K562 (cell line): Measurements from ENCODE around the gene MAGEL2. TPM values are rescaled to one million over a fixed set of nuclear protein-coding genes. Genes with fewer than 3 reads are reported as not detected.

Experiments used
- ATAC-seq: fragments of 200-7000 bp; cut with Tn5 transposase; 3 replicates; pipeline ENCODE4 v1.9.1; 2020; ENCODE audit warnings: moderate library complexity
- BruUV-seq: library from RNA; stranded (reverse); fragments of 400-500 nt; replicated peaks from 2 replicates; lab custom pipeline; 2021; lab: Mats Ljungman, UMichigan
- CTCF ChIA-PET: fragments of 300-600 bp; formaldehyde crosslinking; extraction: SDS; loops from one replicate; lab custom pipeline; 2021; ENCODE audit warnings: low intra/inter-chr PET ratio; lab: Yijun Ruan, JAX
- POLR2A ChIA-PET: fragments of 300-600, 350-650 bp; sonication (Branson Sonifier 250); formaldehyde crosslinking; extraction: SDS; loops from one replicate; lab custom pipeline; 2021; ENCODE audit warnings: antibody characterized with exemption, inconsistent platforms; lab: Yijun Ruan, JAX
- DNase-seq, 4 experiments: peaks; one replicate each; pipeline versions ENCODE4 v3.0.0 to v3.0.0-alpha.2; 2011 to 2018; ENCODE audit warnings: low spot score in 3 of 4, mixed read lengths in 3 of 4; ENCODE audit errors: extremely low read depth in 1 of 4
- FAIRE-seq: peaks from 2 replicates; lab custom pipeline; 2011; peaks lifted over from hg19 to GRCh38; lab: Jason Lieb, UNC
- H2AFZ ChIP-seq: 2 replicates; pipeline ENCODE4 v1.6.0; 2011; ENCODE audit warnings: low read depth, low read length, control low read depth, inconsistent platforms
- H3K27ac ChIP-seq: fragments of 200-600 bp; 3 replicates; pipeline ENCODE4 v1.8.0; 2011; ENCODE audit warnings: low read depth, mild to moderate bottlenecking, control low read depth, inconsistent platforms, low read length, moderate library complexity, mixed read lengths; ENCODE audit errors: extremely low read depth
- H3K27me3 ChIP-seq, 2 experiments: fragments of 300-600 bp in 1 of 2; 2 replicates in 1 of 2; 3 replicates in 1 of 2; pipeline versions ENCODE4 v1.6.0 to v1.8.0; 2011; ENCODE audit warnings: inconsistent platforms in 2 of 2, low read length in 2 of 2, mild to moderate bottlenecking in 1 of 2, mixed read lengths in 1 of 2, moderate library complexity in 1 of 2; ENCODE audit not compliant: control insufficient read depth in 2 of 2, insufficient read depth in 2 of 2
- H3K36me3 ChIP-seq: fragments of 300-600 bp; 3 replicates; pipeline ENCODE4 v1.8.0; 2011; ENCODE audit warnings: mild to moderate bottlenecking, low read length, inconsistent platforms; ENCODE audit not compliant: control insufficient read depth, insufficient read depth
- H3K4me1 ChIP-seq, 2 experiments: fragments of 200-600 bp in 1 of 2; replicated peaks in 1 of 2; 2 replicates in 1 of 2; 3 replicates in 1 of 2; pipeline versions ENCODE4 v1.5.1 to v1.8.0; 2011; ENCODE audit warnings: inconsistent platforms in 2 of 2, low read length in 2 of 2, mild to moderate bottlenecking in 1 of 2, mixed read lengths in 1 of 2, moderate library complexity in 1 of 2; ENCODE audit not compliant: control insufficient read depth in 2 of 2, insufficient read depth in 2 of 2
- H3K4me2 ChIP-seq: 2 replicates; pipeline ENCODE4 v1.6.1; 2011; ENCODE audit warnings: low read length, control low read depth, inconsistent platforms, mixed read lengths; ENCODE audit not compliant: insufficient read depth
- H3K4me3 ChIP-seq: fragments of 200-600 bp; sonication (generic), shearing (Covaris generic); 2 replicates; pipeline ENCODE4 v1.5.1; 2016; ENCODE audit warnings: control low read depth, inconsistent platforms
- H3K79me2 ChIP-seq: fragments of 200-600 bp; 3 replicates; pipeline ENCODE4 v1.8.0; 2011; ENCODE audit warnings: low read length, inconsistent platforms; ENCODE audit not compliant: control insufficient read depth, insufficient read depth
- H3K9ac ChIP-seq, 2 experiments: 2 replicates each; pipeline versions ENCODE4 v1.6.0 to v1.6.1; 2011; ENCODE audit warnings: low read depth in 2 of 2, low read length in 2 of 2, control low read depth in 1 of 2, inconsistent platforms in 1 of 2, mild to moderate bottlenecking in 1 of 2, mixed read lengths in 1 of 2; ENCODE audit not compliant: insufficient read depth in 1 of 2
- H3K9me1 ChIP-seq: one replicate; pipeline ENCODE4 v1.6.0; 2011; ENCODE audit warnings: inconsistent platforms, mild to moderate bottlenecking, low read length, moderate library complexity; ENCODE audit not compliant: control insufficient read depth, insufficient read depth
- H3K9me3 ChIP-seq: replicated peaks from 2 replicates; pipeline ENCODE4 v1.5.1; 2011; ENCODE audit warnings: low read depth, low read length, inconsistent platforms; ENCODE audit not compliant: control insufficient read depth, insufficient read depth
- H4K20me1 ChIP-seq: replicated peaks from 2 replicates; pipeline ENCODE4 v1.6.1; 2011; ENCODE audit warnings: low read length, inconsistent platforms, mixed read lengths; ENCODE audit not compliant: control insufficient read depth, insufficient read depth
- CTCF ChIP-seq, 3 experiments: IDR thresholded peaks in 2 of 3; conservative IDR thresholded peaks in 1 of 3; 2 replicates each; pipeline ENCODE4 v1.5.1; 2011 to 2012; ENCODE audit warnings: low read length in 3 of 3, mild to moderate bottlenecking in 3 of 3, control low read depth in 2 of 3, improper control_type of control experiment in 1 of 3, inconsistent platforms in 1 of 3, low read depth in 1 of 3, mixed read lengths in 1 of 3, moderate library complexity in 1 of 3; ENCODE audit not compliant: insufficient read depth in 2 of 3
- FOXM1 ChIP-seq, 2 experiments: fragments of 450-650 bp in 1 of 2; sonication (generic) in 1 of 2; formaldehyde crosslinking in 1 of 2; IDR thresholded peaks; 2 replicates each; pipeline versions ENCODE4 v1.6.1 to v1.9.0; 2017 to 2022; ENCODE audit warnings: low read depth in 2 of 2, mild to moderate bottlenecking in 2 of 2, missing genetic modification reagents in 1 of 2, moderate library complexity in 1 of 2
- PHB2 ChIP-seq: fragments of 450-650 bp; IDR thresholded peaks from 2 replicates; pipeline ENCODE4 v1.6.1; 2017; ENCODE audit warnings: low read depth
- PYGO2 ChIP-seq: fragments of 450-650 bp; IDR thresholded peaks from 2 replicates; pipeline ENCODE4 v1.6.1; 2016; ENCODE audit warnings: mild to moderate bottlenecking, missing genetic modification characterization, moderate library complexity, missing compliant biosample characterization
- RAD21 ChIP-seq, 2 experiments: fragments of 250-450 bp in 1 of 2; fragments of 450-650 bp in 1 of 2; sonication (Bioruptor Pico) in 1 of 2; formaldehyde crosslinking in 1 of 2; IDR thresholded peaks in 1 of 2; conservative IDR thresholded peaks in 1 of 2; 2 replicates each; pipeline versions ENCODE4 v1.4.0 to v1.8.0; 2020 to 2022; ENCODE audit warnings: mild to moderate bottlenecking in 2 of 2, moderate library complexity in 1 of 2
- SAP30 ChIP-seq: fragments of 200-600 bp; sonication (generic); IDR thresholded peaks from 2 replicates; pipeline ENCODE4 v1.6.1; 2012; ENCODE audit warnings: borderline replicate concordance, low read depth, mild to moderate bottlenecking, moderate library complexity, low read length, control low read depth, inconsistent platforms; ENCODE audit not compliant: insufficient read depth, poor library complexity, severe bottlenecking
- ZNF511 ChIP-seq: sonication (generic); formaldehyde crosslinking; IDR thresholded peaks from 2 replicates; pipeline ENCODE4 v1.8.0; 2022; ENCODE audit warnings: mild to moderate bottlenecking, missing genetic modification reagents
- WGBS: fragments of 100-300 bp; shearing (Covaris generic); methylation state at CpG from one replicate; pipeline ENCODE4 v1.1.6; 2016; ENCODE audit warnings: low coverage, mixed read lengths; ENCODE audit not compliant: insufficient coverage; ENCODE audit errors: missing lambda C conversion rate; 5-methylcytosine and 5-hydroxymethylcytosine counted together
- in situ Hi-C: fragments of 300-500 bp; cut with MboI; formaldehyde crosslinking; loops from 4 replicates; pipeline ENCODE4 v1.15.0; 2018; ENCODE audit warnings: inconsistent platforms, mixed read lengths
- intact Hi-C: fragments of 100-400 bp; cut with micrococcal nuclease; formaldehyde crosslinking; loops from 2 replicates; pipeline ENCODE4 v1.14.2; 2022
- polyA plus RNA-seq, 8 experiments: library from polyadenylated mRNA; depleted of rRNA in 4 of 8; stranded (reverse) in 5 of 8; unstranded in 3 of 8; fragments of >200 nt; fragmentation: Nextera tagmentation in 2 of 8; fragmentation: Illumina TruSeq in 1 of 8; extraction: Ambion mirVana in 2 of 8; extraction: Trizol in 1 of 8; gene quantifications; 2 replicates each; pipeline versions ENCODE4 v1.2.1 to v1.2.3, GENCODE V29; 2011 to 2014; ENCODE audit warnings: inconsistent platforms in 1 of 8, missing spikeins in 1 of 8
- total RNA-seq, 7 experiments: library from RNA; depleted of rRNA in 6 of 7; stranded (reverse); fragments of >200 nt in 6 of 7; fragmentation: Illumina TruSeq in 2 of 7; extraction: Trizol in 2 of 7; gene quantifications; 2 replicates each; pipeline versions ENCODE4 v1.2.1 to v1.2.3, GENCODE V29; 2011 to 2021; ENCODE audit warnings: low replicate concordance in 1 of 7

MAGEL2 gene
- total and polyA plus RNA-seq, 9 of the 15 experiments (the other 6 are each of a cell fraction or from before 2014, with no cell fraction given) = not detected

- TF ChIP-seq SAP30 (no peak), PYGO2 (tag) (no peak), PHB2 (no peak), ZNF511 (no peak)
These were observed 1.3 kb downstream of the MAGEL2 start (continued) for GRCh38 chr15:23646165-23647000.

GRCh38 chr15:23645371-23646164, 2.1 kb downstream of the MAGEL2 start:
- H3K4me2 ChIP-seq = no peak overlapping the region
- H3K9ac ChIP-seq = no peak overlapping the region
- peak; percentile 16 to 56; a peak in 3 of 4 replicates for TF ChIP-seq RAD21 (CRISPR knock-in tag; conservative IDR thresholded peaks at IDR 0.05 in 1 of 2, IDR thresholded peaks at IDR 0.05 in 1 of 2)
- no peak for TF ChIP-seq FOXM1 (IDR thresholded peaks at IDR 0.05; ENCODE audit: low read depth)
- TF ChIP-seq FOXM1 (CRISPR knock-in tag; IDR thresholded peaks at IDR 0.05; ENCODE audit: low read depth) = no peak
- TF ChIP-seq CTCF (IDR thresholded peaks at IDR 0.05 in 2 of 3, conservative IDR thresholded peaks at IDR 0.05 in 1 of 3; ENCODE audit: insufficient read depth in 2 of 3, low read depth in 1 of 3, low read length in 3 of 3) = peak; percentile 44 to 47 (median 46); a peak in 5 of 6 replicates
- in situ Hi-C loops (loop anchor here (10.0 kb wide), 1 partner anchor 219 kb away; no protein-coding TSS in a partner anchor), intact Hi-C loops (loop anchor here (10.0 kb wide), 1 partner anchor 1859 kb away; no protein-coding TSS in a partner anchor)
- H4K20me1 ChIP-seq = no peaks in the 10 kb centered on the region
- H3K4me1 ChIP-seq = peaks cover 0 to 15% of the 10 kb centered on the region in 2 experiments; a peak in 2 of 5 replicates
- no peaks in the 10 kb centered on the region for H3K9me3 ChIP-seq
- H2AFZ ChIP-seq = no peak overlapping the region
- ChIA-PET POLR2A (interaction anchor here (0.6 kb wide), 1 partner anchor 606 kb away, joined by 4 read pairs; the partner anchor contains the start of gene TUBGCP5), CTCF (no interaction called here)
- ATAC-seq = peak; percentile 72
- H3K4me3 ChIP-seq = no peak overlapping the region
- H3K27me3 ChIP-seq = peaks cover 0 to 28% of the 10 kb centered on the region in 2 experiments; a peak in 2 of 5 replicates
- no peak for FAIRE-seq
- 7% methylated on average over 22 of the region's 40 CpGs for WGBS
- no peaks in the 10 kb centered on the region for H3K36me3 ChIP-seq
- no peaks in the 10 kb centered on the region for H3K79me2 ChIP-seq
- BruUV-seq = no TSS peak
- DNase-seq = peak in 2 of 4 experiments; percentile 17 to 20
- no peak overlapping the region for H3K27ac ChIP-seq
- no peaks in the 10 kb centered on the region for H3K9me1 ChIP-seq
